Fibroblast of gingiva (primary cell): ENCODE measurements around the gene AOAH.
"Not testable (repeated sequence)": the region's sequence is repeated elsewhere in the genome, so short reads cannot be mapped to it uniquely, and the experiment has no call there.

Experiments
- DNase-seq: peaks from one replicate; pipeline ENCODE4 v3.0.0-alpha.2; 2011; ENCODE audit warnings: low read depth

AOAH gene

GRCh38 chr7:36469236-36469635 is 255.1 kb downstream of the AOAH start:
- DNase-seq: no peak

- peak; percentile 76 for DNase-seq
Measured at GRCh38 chr7:36468370-36469101, 255.8 kb downstream of the AOAH start.

DNA sequence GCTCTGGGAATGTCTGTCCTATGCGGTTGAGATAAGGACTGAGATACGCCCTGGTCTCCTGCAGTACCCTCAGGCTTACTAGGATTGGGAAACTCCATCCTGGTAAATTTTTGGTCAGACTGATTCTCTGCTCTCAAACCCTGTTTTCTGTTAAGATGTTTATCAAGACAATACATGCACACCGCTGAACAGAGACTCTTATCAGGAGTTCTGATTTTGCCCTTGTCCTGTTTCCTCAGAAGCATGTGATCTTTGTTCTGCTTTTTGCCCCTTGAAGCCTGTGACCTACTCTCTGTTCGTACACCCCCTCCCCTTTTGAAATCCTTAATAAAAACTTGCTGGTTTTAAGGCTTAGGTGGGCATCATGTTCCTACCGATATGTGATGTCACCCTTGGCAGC is 258.3 kb downstream of the AOAH start:
- not testable (repeated sequence) for DNase-seq

GRCh38 chr7:36464271-36464670 is 260.0 kb downstream of the AOAH start:
- DNase-seq: no peak
